ENCODE measurements around the gene DSCAM. TPM values are rescaled to one million over a fixed set of nuclear protein-coding genes. Genes with fewer than 3 reads are reported as not detected.

DSCAM gene
- total and polyA plus RNA-seq, 10 of the 15 experiments (the other 5 are each of a cell fraction or from before 2014, with no cell fraction given), result not detected

GRCh38 chr21:40675017-40675416 is 171.9 kb downstream of the DSCAM start:
- intact Hi-C loops (cut with micrococcal nuclease; ENCODE audit: unreplicated experiment) (no loop called here), in situ Hi-C loops (cut with MboI) (no loop called here)
- Histone ChIP-seq H3K36me3 (ENCODE audit: control insufficient read depth in 2 of 2, insufficient read depth in 2 of 2, low read length in 1 of 2) (no peaks in the 10 kb centered on the region), H3K4me1 (ENCODE audit: control insufficient read depth, insufficient read depth, low read length) (no peaks in the 10 kb centered on the region), H3K4me2 (ENCODE audit: control insufficient read depth, insufficient read depth) (no peak overlapping the region), H3K79me2 (ENCODE audit: control insufficient read depth, insufficient read depth, low read length) (no peaks in the 10 kb centered on the region), H4K20me1 (ENCODE audit: control insufficient read depth, insufficient read depth) (no peaks in the 10 kb centered on the region), H3K27me3 (replicated peaks in 1 of 2; ENCODE audit: control insufficient read depth in 2 of 2, insufficient read depth in 2 of 2, low read length in 1 of 2) (no peaks in the 10 kb centered on the region), H3K4me3 (no peak overlapping the region), H3K9me3 (replicated peaks; ENCODE audit: control insufficient read depth, insufficient read depth, low read length) (no peaks in the 10 kb centered on the region; the same call in 1 of the 3 replicates), H2AFZ (ENCODE audit: control insufficient read depth, low read depth, low read length) (no peak overlapping the region), H3K9ac (ENCODE audit: control insufficient read depth, insufficient read depth, low read length) (no peak overlapping the region), H3K27ac (ENCODE audit: control insufficient read depth, insufficient read depth) (no peak overlapping the region)
- ATAC-seq (no peak), FAIRE-seq (no peak), DNase-seq (ENCODE audit: low read depth, low spot score) (no peak)
- ChIA-PET POLR2A (no interaction called here), CTCF (no interaction called here), SMC1A (ENCODE audit: uncharacterized antibody, unreplicated experiment) (no interaction called here), RAD21 (ENCODE audit: unreplicated experiment) (no interaction called here)
- WGBS (ENCODE audit: insufficient coverage, insufficient replicate concordance, low lambda C conversion rate, missing lambda C conversion rate), result 41% methylated on average over 8 of the region's 8 CpGs
- BruUV-seq (replicated peaks), result no TSS peak
- no peak for TF ChIP-seq MTA3 (IDR thresholded peaks at IDR 0.05; ENCODE audit: borderline replicate concordance, low read length)
- TF ChIP-seq PBX3 (IDR thresholded peaks at IDR 0.05; ENCODE audit: insufficient replicate concordance, low read depth, low read length), result no peak
- TF ChIP-seq POU2F2 (IDR thresholded peaks at IDR 0.05; ENCODE audit: borderline replicate concordance, low read depth, low read length), result no peak
- TF ChIP-seq BCL11A (IDR thresholded peaks at IDR 0.05; ENCODE audit: low read depth, low read length), result no peak
- no peak for TF ChIP-seq IKZF1 (conservative IDR thresholded peaks at IDR 0.05)
- no peak for TF ChIP-seq CBFB (IDR thresholded peaks at IDR 0.05; ENCODE audit: low read depth)
- TF ChIP-seq SKIL (IDR thresholded peaks at IDR 0.05; ENCODE audit: low read depth, poor library complexity, severe bottlenecking), result no peak
- TF ChIP-seq NR2F1 (conservative IDR thresholded peaks at IDR 0.05), result no peak
- no peak for TF ChIP-seq IRF5 (IDR thresholded peaks at IDR 0.05; ENCODE audit: borderline replicate concordance)
- TF ChIP-seq RELA (IDR thresholded peaks at IDR 0.05; ENCODE audit: borderline replicate concordance, partially characterized antibody), result no peak
- TF ChIP-seq TCF3 (IDR thresholded peaks at IDR 0.05; ENCODE audit: borderline replicate concordance, insufficient read depth, low read depth, low read length), result no peak
- TF ChIP-seq NFYA (IDR thresholded peaks at IDR 0.05; ENCODE audit: borderline replicate concordance, low read depth, low read length), result no peak
- TF ChIP-seq MAX (IDR thresholded peaks at IDR 0.05; ENCODE audit: low read depth, low read length), result no peak

All from GM12878 (cell line).